Neural cell (in vitro differentiated cells): Measurements from ENCODE around the gene IGLL5.

Experiments used
- EZH2 ChIP-seq: fragments of 200-600, 300-800 bp; shearing (Covaris generic), sonication (generic); IDR thresholded peaks from 2 replicates; pipeline ENCODE4 v1.6.1; 2014; ENCODE audit warnings: antibody characterized with exemption, low read length, borderline replicate concordance, mild to moderate bottlenecking; ENCODE audit not compliant: insufficient read depth, poor library complexity, severe bottlenecking
- POLR2AphosphoS5 ChIP-seq: IDR thresholded peaks from 2 replicates; pipeline ENCODE4 v1.6.1; 2012
- TAF1 ChIP-seq: IDR thresholded peaks from 2 replicates; pipeline ENCODE4 v1.6.1; 2012; ENCODE audit warnings: low read depth
- TF ChIP-seq, protein P1 (sequence below): fragments of 450-650 bp; IDR thresholded peaks from 2 replicates; pipeline ENCODE4 v1.5.1; 2014; ENCODE audit warnings: antibody characterized with exemption, mild to moderate bottlenecking, moderate library complexity; ENCODE audit not compliant: poor library complexity, severe bottlenecking
- TF ChIP-seq, protein P2 (sequence below): IDR thresholded peaks from 2 replicates; pipeline ENCODE4 v1.6.1; 2012; ENCODE audit warnings: borderline replicate concordance

DNA sequence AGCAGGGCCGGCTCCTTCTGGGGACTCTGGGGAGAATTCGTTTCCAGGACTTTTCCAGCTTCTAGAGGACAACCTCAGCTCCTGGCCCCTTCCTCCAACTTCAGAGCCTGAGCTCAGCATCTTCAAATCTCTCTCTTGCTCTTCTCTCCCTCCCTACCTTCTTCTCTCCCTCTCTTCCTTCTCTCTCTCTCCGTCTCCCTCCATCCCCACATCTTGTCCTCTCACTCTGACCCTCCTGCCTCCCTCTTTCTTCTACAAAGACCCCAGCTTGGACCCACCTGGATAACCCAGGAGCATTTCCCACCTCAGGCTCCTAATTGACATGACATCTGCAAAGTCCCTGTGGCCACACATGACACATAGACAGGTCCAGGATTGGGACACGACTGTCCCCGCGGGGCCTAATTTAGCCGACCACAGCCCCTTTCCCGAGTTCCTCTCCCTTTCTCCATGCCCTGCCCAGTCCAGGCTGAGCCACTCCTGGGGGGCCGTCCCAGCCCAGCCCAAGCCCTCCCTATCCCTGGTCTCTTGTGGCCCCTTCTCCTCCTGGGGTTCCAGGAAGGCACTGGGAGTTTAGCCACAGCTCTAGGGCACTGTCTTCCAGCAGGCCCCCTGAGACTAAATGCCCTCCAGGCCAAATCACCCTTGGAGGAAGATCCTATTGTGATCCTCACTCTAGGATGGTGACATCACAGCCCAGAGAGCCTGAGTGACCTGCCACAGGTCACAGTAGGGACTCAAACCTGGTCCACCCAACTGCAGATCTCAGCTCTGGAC is 36.9 kb downstream of the IGLL5 start:
- no peak for TF ChIP-seq TAF1
- TF ChIP-seq, protein P1, sequence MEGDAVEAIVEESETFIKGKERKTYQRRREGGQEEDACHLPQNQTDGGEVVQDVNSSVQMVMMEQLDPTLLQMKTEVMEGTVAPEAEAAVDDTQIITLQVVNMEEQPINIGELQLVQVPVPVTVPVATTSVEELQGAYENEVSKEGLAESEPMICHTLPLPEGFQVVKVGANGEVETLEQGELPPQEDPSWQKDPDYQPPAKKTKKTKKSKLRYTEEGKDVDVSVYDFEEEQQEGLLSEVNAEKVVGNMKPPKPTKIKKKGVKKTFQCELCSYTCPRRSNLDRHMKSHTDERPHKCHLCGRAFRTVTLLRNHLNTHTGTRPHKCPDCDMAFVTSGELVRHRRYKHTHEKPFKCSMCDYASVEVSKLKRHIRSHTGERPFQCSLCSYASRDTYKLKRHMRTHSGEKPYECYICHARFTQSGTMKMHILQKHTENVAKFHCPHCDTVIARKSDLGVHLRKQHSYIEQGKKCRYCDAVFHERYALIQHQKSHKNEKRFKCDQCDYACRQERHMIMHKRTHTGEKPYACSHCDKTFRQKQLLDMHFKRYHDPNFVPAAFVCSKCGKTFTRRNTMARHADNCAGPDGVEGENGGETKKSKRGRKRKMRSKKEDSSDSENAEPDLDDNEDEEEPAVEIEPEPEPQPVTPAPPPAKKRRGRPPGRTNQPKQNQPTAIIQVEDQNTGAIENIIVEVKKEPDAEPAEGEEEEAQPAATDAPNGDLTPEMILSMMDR = no peak
- no peak for TF ChIP-seq EZH2
- TF ChIP-seq POLR2AphosphoS5 = no peak
- TF ChIP-seq, protein P2, sequence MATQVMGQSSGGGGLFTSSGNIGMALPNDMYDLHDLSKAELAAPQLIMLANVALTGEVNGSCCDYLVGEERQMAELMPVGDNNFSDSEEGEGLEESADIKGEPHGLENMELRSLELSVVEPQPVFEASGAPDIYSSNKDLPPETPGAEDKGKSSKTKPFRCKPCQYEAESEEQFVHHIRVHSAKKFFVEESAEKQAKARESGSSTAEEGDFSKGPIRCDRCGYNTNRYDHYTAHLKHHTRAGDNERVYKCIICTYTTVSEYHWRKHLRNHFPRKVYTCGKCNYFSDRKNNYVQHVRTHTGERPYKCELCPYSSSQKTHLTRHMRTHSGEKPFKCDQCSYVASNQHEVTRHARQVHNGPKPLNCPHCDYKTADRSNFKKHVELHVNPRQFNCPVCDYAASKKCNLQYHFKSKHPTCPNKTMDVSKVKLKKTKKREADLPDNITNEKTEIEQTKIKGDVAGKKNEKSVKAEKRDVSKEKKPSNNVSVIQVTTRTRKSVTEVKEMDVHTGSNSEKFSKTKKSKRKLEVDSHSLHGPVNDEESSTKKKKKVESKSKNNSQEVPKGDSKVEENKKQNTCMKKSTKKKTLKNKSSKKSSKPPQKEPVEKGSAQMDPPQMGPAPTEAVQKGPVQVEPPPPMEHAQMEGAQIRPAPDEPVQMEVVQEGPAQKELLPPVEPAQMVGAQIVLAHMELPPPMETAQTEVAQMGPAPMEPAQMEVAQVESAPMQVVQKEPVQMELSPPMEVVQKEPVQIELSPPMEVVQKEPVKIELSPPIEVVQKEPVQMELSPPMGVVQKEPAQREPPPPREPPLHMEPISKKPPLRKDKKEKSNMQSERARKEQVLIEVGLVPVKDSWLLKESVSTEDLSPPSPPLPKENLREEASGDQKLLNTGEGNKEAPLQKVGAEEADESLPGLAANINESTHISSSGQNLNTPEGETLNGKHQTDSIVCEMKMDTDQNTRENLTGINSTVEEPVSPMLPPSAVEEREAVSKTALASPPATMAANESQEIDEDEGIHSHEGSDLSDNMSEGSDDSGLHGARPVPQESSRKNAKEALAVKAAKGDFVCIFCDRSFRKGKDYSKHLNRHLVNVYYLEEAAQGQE = no peak
